Measurements from ENCODE around the gene SSBP2.

DNA sequence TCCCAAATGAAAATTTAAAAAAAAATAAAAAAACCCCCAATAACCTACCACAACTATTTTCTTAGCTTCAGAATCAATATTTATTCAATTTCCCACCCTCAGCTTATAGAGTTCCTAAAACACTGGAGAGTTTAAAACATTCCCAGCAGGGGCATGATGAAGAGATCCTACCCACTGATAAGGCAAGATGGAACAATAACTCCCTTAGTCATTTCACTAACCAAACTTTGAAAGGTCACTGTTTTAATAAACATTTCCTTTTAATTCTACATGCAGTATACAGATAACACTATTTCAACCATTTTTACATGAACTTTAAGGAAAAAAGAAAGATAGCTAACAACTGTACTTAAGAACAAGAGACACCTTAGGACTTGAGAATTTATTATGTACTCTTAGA is 322.0 kb downstream of the SSBP2 start:
- TF ChIP-seq POLR2A (IDR thresholded peaks at IDR 0.05): no peak
- TF ChIP-seq, protein P1, sequence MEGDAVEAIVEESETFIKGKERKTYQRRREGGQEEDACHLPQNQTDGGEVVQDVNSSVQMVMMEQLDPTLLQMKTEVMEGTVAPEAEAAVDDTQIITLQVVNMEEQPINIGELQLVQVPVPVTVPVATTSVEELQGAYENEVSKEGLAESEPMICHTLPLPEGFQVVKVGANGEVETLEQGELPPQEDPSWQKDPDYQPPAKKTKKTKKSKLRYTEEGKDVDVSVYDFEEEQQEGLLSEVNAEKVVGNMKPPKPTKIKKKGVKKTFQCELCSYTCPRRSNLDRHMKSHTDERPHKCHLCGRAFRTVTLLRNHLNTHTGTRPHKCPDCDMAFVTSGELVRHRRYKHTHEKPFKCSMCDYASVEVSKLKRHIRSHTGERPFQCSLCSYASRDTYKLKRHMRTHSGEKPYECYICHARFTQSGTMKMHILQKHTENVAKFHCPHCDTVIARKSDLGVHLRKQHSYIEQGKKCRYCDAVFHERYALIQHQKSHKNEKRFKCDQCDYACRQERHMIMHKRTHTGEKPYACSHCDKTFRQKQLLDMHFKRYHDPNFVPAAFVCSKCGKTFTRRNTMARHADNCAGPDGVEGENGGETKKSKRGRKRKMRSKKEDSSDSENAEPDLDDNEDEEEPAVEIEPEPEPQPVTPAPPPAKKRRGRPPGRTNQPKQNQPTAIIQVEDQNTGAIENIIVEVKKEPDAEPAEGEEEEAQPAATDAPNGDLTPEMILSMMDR (IDR thresholded peaks at IDR 0.05): no peak
